Liver (tissue), 3 donors: ENCODE measurements around the gene PTCD3.

Experiments used
- ATF3 ChIP-seq: IDR thresholded peaks from 2 replicates; pipeline ENCODE4 v1.6.1; 2016; ENCODE audit warnings: antibody characterized with exemption
- JUND ChIP-seq, 2 donors: IDR thresholded peaks; 2 replicates each; pipeline ENCODE4 v1.6.1; 2016; ENCODE audit warnings: antibody characterized with exemption in 2 of 2
- SP1 ChIP-seq: IDR thresholded peaks from 2 replicates; pipeline ENCODE4 v1.6.1; 2018; ENCODE audit warnings: antibody characterized with exemption, mild to moderate bottlenecking
- TF ChIP-seq, protein P1 (sequence below): fragments of 150-350 bp; IDR thresholded peaks from 2 replicates; pipeline ENCODE4 v1.5.1; 2017; ENCODE audit warnings: improper control_type of control experiment, low read depth, low read length; ENCODE audit not compliant: missing input control
- donor health status: healthy.
- donor health status: healthy.

- TF ChIP-seq, protein P1, sequence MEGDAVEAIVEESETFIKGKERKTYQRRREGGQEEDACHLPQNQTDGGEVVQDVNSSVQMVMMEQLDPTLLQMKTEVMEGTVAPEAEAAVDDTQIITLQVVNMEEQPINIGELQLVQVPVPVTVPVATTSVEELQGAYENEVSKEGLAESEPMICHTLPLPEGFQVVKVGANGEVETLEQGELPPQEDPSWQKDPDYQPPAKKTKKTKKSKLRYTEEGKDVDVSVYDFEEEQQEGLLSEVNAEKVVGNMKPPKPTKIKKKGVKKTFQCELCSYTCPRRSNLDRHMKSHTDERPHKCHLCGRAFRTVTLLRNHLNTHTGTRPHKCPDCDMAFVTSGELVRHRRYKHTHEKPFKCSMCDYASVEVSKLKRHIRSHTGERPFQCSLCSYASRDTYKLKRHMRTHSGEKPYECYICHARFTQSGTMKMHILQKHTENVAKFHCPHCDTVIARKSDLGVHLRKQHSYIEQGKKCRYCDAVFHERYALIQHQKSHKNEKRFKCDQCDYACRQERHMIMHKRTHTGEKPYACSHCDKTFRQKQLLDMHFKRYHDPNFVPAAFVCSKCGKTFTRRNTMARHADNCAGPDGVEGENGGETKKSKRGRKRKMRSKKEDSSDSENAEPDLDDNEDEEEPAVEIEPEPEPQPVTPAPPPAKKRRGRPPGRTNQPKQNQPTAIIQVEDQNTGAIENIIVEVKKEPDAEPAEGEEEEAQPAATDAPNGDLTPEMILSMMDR, result no peak
- TF ChIP-seq ATF3, result no peak
- no peak for TF ChIP-seq SP1
- no peak for TF ChIP-seq JUND (IDR thresholded peaks at IDR 0.05)
Observed at GRCh38 chr2:86170449-86170848, 64.4 kb downstream of the PTCD3 start.
